Measurements from ENCODE around the gene FBXW11. TPM values are rescaled to one million over a fixed set of nuclear protein-coding genes. Genes with fewer than 3 reads are reported as not detected.

The FBXW11 gene
- total RNA-seq, 1 experiment from 2014 or later, result 85.3 TPM

GRCh38 chr5:172045315-172045632 is 38.8 kb upstream of the FBXW11 start:
- H3K18ac ChIP-seq (ENCODE audit: insufficient read length, low read depth, low read length), result no peak overlapping the region
- TF ChIP-seq CTCF (conservative IDR thresholded peaks at IDR 0.05), result no peak
- H3K4ac ChIP-seq (ENCODE audit: low read depth, low read length), result no peak overlapping the region
- H3K27me3 ChIP-seq (ENCODE audit: insufficient read depth, low read length), result no peaks in the 10 kb centered on the region
- Mint-ChIP-seq H3K9me3 (no peaks in the 10 kb centered on the region), H3K4me1 (peaks cover 37 to 42% of the 10 kb centered on the region in 2 experiments), H3K27ac (peak overlapping the region; percentile 29 to 65 (median 42); a peak in 3 of 7 replicates), H3K4me3 (no peak overlapping the region), H3K27me3 (ENCODE audit: low read depth) (no peaks in the 10 kb centered on the region), H3K36me3 (ENCODE audit: insufficient read depth in 1 of 3, low read depth in 3 of 3) (peaks cover 2 to 15% (median 11%) of the 10 kb centered on the region in 3 experiments; a peak in 4 of 7 replicates)
- H4K20me1 ChIP-seq (ENCODE audit: control insufficient read depth, insufficient read depth, insufficient read length), result no peaks in the 10 kb centered on the region
- no peaks in the 10 kb centered on the region for H3K9me3 ChIP-seq (ENCODE audit: control insufficient read depth, low read depth, low read length)
- H3K79me2 ChIP-seq (ENCODE audit: insufficient read depth, low read length), result no peaks in the 10 kb centered on the region
- H4K91ac ChIP-seq (ENCODE audit: insufficient read length, low read depth, low read length), result no peak overlapping the region
- H3K23ac ChIP-seq (ENCODE audit: insufficient read length, low read depth, low read length), result no peak overlapping the region
- no peak overlapping the region for H3K56ac ChIP-seq (ENCODE audit: insufficient read length, low read depth, low read length)
- DNase-seq, result no peak
- no peak overlapping the region for H3T11ph ChIP-seq (ENCODE audit: low read length)
- H3K9ac ChIP-seq (ENCODE audit: extremely low read depth, insufficient read length, low read length), result no peak overlapping the region
- H2BK20ac ChIP-seq (ENCODE audit: low read depth, low read length, poor library complexity, severe bottlenecking), result no peak overlapping the region
- no peak overlapping the region for H2BK12ac ChIP-seq (ENCODE audit: insufficient read length, low read depth, low read length)
- H4K5ac ChIP-seq (ENCODE audit: insufficient read length, low read depth, low read length), result no peak overlapping the region
- no peak overlapping the region for H4K8ac ChIP-seq (replicated peaks; ENCODE audit: insufficient read length, low read depth, low read length)
- H3K14ac ChIP-seq (ENCODE audit: insufficient read depth, low read length), result no peak overlapping the region
- no peak overlapping the region for H2AK5ac ChIP-seq (ENCODE audit: insufficient read length, low read length)
- H2BK5ac ChIP-seq (ENCODE audit: insufficient read length, low read length), result no peak overlapping the region
- H3K27ac ChIP-seq (ENCODE audit: insufficient read length, low read depth, low read length), result no peak overlapping the region
- no peak overlapping the region for H2BK15ac ChIP-seq (ENCODE audit: low read depth, low read length)
- no CpG with 5 or more reads among the region's 7 CpGs for WGBS (ENCODE audit: extremely low coverage, insufficient read length, low lambda C conversion rate)
- no peak overlapping the region for H2BK120ac ChIP-seq (ENCODE audit: low read depth, low read length, poor library complexity, severe bottlenecking)
- peaks cover 4% of the 10 kb centered on the region; the same call in 1 of the 2 replicates for H3K4me1 ChIP-seq (ENCODE audit: insufficient read depth, low read length)
- H3K79me1 ChIP-seq (ENCODE audit: insufficient read depth, low read depth, low read length, poor library complexity, severe bottlenecking), result no peaks in the 10 kb centered on the region
- no peak overlapping the region for H2AFZ ChIP-seq (ENCODE audit: low read length)
- H3K23me2 ChIP-seq (ENCODE audit: insufficient read length, low read depth, low read length, poor library complexity, severe bottlenecking), result no peaks in the 10 kb centered on the region
- H3K4me2 ChIP-seq (ENCODE audit: insufficient read depth, insufficient read length, low read length), result no peak overlapping the region
